Stimulated activated naive CD8-positive, alpha-beta T cell treated with anti-CD3 and anti-CD28 coated beads, Interleukin-15, Interleukin-2, amounts not matched to agents 100 U/mL and 50 U/mL, for 24 hours (primary cell): ENCODE results near the gene RRM1.
"Not testable (repeated sequence)": the region's sequence is repeated elsewhere in the genome, so short reads cannot be mapped to it uniquely, and the experiment has no call there.

Experiments used
- ATAC-seq: fragments of 150-1000 bp; cut with Tn5 transposase; one replicate; pipeline ENCODE4 v1.10.0; 2021
- DNase-seq: peaks from one replicate; pipeline ENCODE4 v3.0.0; 2021

The RRM1 gene

GRCh38 chr11:4094348-4095291, at the start of gene RRM1:
Gene RRM1, plus strand, starts transcription at chr11:4094799. Its CDS starts 214 bp downstream, at chr11:4095013.
- DNase-seq: peak; percentile 95
- peak; percentile 98 for ATAC-seq

- ATAC-seq: no peak
- no peak for DNase-seq
Observed at GRCh38 chr11:4044976-4045646, 49.5 kb upstream of the RRM1 start.

GRCh38 chr11:4048340-4048739, 46.3 kb upstream of the RRM1 start:
- ATAC-seq (peak; percentile 78), DNase-seq (no peak)

- ATAC-seq (no peak), DNase-seq (no peak)
Observed at GRCh38 chr11:4049006-4049405, 45.6 kb upstream of the RRM1 start.

- DNase-seq: no peak
- no peak for ATAC-seq
Observed at GRCh38 chr11:4050138-4050537, 44.5 kb upstream of the RRM1 start.

- DNase-seq, ATAC-seq: not testable (repeated sequence)
Observed at GRCh38 chr11:4053200-4053599, 41.4 kb upstream of the RRM1 start.

GRCh38 chr11:4054643-4055042, 40.0 kb upstream of the RRM1 start:
- no peak for ATAC-seq

GRCh38 chr11:4059424-4059823, 35.2 kb upstream of the RRM1 start:
- DNase-seq: no peak

More at GRCh38 chr11:4054643-4055042, 40.0 kb upstream of the RRM1 start:
- DNase-seq: no peak

GRCh38 chr11:4060182-4060923, 34.2 kb upstream of the RRM1 start:
- ATAC-seq (no peak), DNase-seq (no peak)

More at GRCh38 chr11:4059424-4059823, 35.2 kb upstream of the RRM1 start:
- ATAC-seq: no peak

- ATAC-seq (no peak), DNase-seq (no peak)
Observed at GRCh38 chr11:4061700-4062099, 32.9 kb upstream of the RRM1 start.

- ATAC-seq: no peak
- DNase-seq: no peak
Observed at GRCh38 chr11:4063348-4063747, 31.3 kb upstream of the RRM1 start.

GRCh38 chr11:4064278-4064955, 30.2 kb upstream of the RRM1 start:
- ATAC-seq: peak; percentile 33
- DNase-seq: no peak

- ATAC-seq (peak; percentile 47), DNase-seq (no peak)
Observed at GRCh38 chr11:4065086-4065485, 29.5 kb upstream of the RRM1 start.

- DNase-seq (no peak), ATAC-seq (no peak)
Observed at GRCh38 chr11:4065601-4066377, 28.8 kb upstream of the RRM1 start.

- DNase-seq: no peak
- no peak for ATAC-seq
Observed at GRCh38 chr11:4066910-4067309, 27.7 kb upstream of the RRM1 start.

- DNase-seq (no peak), ATAC-seq (no peak)
Observed at GRCh38 chr11:4068962-4069361, 25.6 kb upstream of the RRM1 start.

GRCh38 chr11:4071325-4071724, 23.3 kb upstream of the RRM1 start:
- no peak for ATAC-seq
- no peak for DNase-seq

GRCh38 chr11:4071914-4072313, 22.7 kb upstream of the RRM1 start:
- DNase-seq (no peak), ATAC-seq (no peak)

GRCh38 chr11:4072668-4073285, 21.8 kb upstream of the RRM1 start:
- peak; percentile 32 for DNase-seq

GRCh38 chr11:4074266-4074665, 20.3 kb upstream of the RRM1 start:
- no peak for ATAC-seq
- no peak for DNase-seq

More at GRCh38 chr11:4072668-4073285, 21.8 kb upstream of the RRM1 start:
- peak; percentile 74 for ATAC-seq

GRCh38 chr11:4076774-4077173, 17.8 kb upstream of the RRM1 start:
- DNase-seq: no peak
- no peak for ATAC-seq
